B cell (primary cell): Measurements from ENCODE around the gene NEU2. TPM values are rescaled to one million over a fixed set of nuclear protein-coding genes. Genes with fewer than 3 reads are reported as not detected.
A peak's percentile ranks its signal among the peaks of the same experiment; 100 is the strongest.

ENCODE experiments used
- ATAC-seq: fragments of 200-7000 bp; cut with Tn5 transposase; one replicate; pipeline ENCODE4 v1.10.0; 2021; ENCODE audit warnings: low read depth, mild to moderate bottlenecking, moderate number of reproducible peaks, moderate library complexity
- CTCF ChIA-PET: fragments of 350-600 bp; sonication (Branson Sonifier 250); formaldehyde crosslinking; loops from one replicate; lab custom pipeline; 2021; ENCODE audit warnings: antibody characterized with exemption, inconsistent platforms; lab: Charles Lee
- POLR2A ChIA-PET: fragments of 350-600 bp; sonication (Branson Sonifier 250); formaldehyde crosslinking; loops from one replicate; lab custom pipeline; 2021; ENCODE audit warnings: antibody characterized with exemption; lab: Charles Lee
- DNase-seq: peaks from one replicate; pipeline ENCODE4 v3.0.0; 2013
- H2AFZ ChIP-seq: 2 replicates; pipeline ENCODE4 v1.6.1; 2012; ENCODE audit warnings: mild to moderate bottlenecking, low read depth, low read length; ENCODE audit not compliant: insufficient read depth, poor library complexity, severe bottlenecking
- H3K27ac ChIP-seq, 2 donors: 1 replicate in 1 of 2; 2 replicates in 1 of 2; pipeline ENCODE4 v1.5.1; 2012 to 2013; ENCODE audit warnings: low read length in 2 of 2, mild to moderate bottlenecking in 2 of 2, moderate library complexity in 1 of 2
- H3K27me3 ChIP-seq, 4 experiments: fragments of 200-600 bp in 1 of 4; sonication (generic) in 1 of 4; replicated peaks in 1 of 4; 1 replicate in 2 of 4; 2 replicates in 2 of 4; pipeline versions ENCODE4 v1.6.1 to v1.7.0; 2013 to 2016; ENCODE audit warnings: low read length in 3 of 4, mild to moderate bottlenecking in 2 of 4, mixed read lengths in 1 of 4, moderate library complexity in 1 of 4; ENCODE audit not compliant: insufficient read depth in 4 of 4, control insufficient read depth in 3 of 4; ENCODE audit errors: control extremely low read depth in 1 of 4
- H3K36me3 ChIP-seq, 2 experiments: replicated peaks in 1 of 2; 1 replicate in 1 of 2; 2 replicates in 1 of 2; pipeline versions ENCODE4 v1.6.1 to v1.7.1; 2013; ENCODE audit warnings: low read length in 1 of 2; ENCODE audit not compliant: insufficient read depth in 2 of 2, control insufficient read depth in 1 of 2; ENCODE audit errors: control extremely low read depth in 1 of 2, extremely low read depth in 1 of 2
- H3K4me1 ChIP-seq, 2 donors: fragments of 200-600 bp in 1 of 2; sonication (generic) in 1 of 2; 1 replicate in 1 of 2; 2 replicates in 1 of 2; pipeline versions ENCODE4 v1.5.1 to v1.6.1; 2013 to 2017; ENCODE audit warnings: low read length in 2 of 2; ENCODE audit not compliant: control insufficient read depth in 2 of 2, insufficient read depth in 2 of 2
- H3K4me2 ChIP-seq: replicated peaks from 2 replicates; pipeline ENCODE3; 2012; ENCODE audit warnings: mild to moderate bottlenecking, low read depth, low read length; ENCODE audit not compliant: poor library complexity, severe bottlenecking
- H3K4me3 ChIP-seq, 5 experiments: fragments of 200-600 bp in 1 of 5; sonication (generic) in 1 of 5; 1 replicate in 3 of 5; 2 replicates in 2 of 5; pipeline versions ENCODE4 v1.5.1 to v1.7.0; 2011 to 2016; ENCODE audit warnings: low read length in 4 of 5, mild to moderate bottlenecking in 4 of 5, low read depth in 2 of 5, control low read depth in 1 of 5, moderate library complexity in 1 of 5; ENCODE audit not compliant: insufficient read depth in 1 of 5; ENCODE audit errors: control extremely low read depth in 1 of 5, extremely low read depth in 1 of 5
- H3K79me2 ChIP-seq: fragments of 200-600 bp; sonication (generic); one replicate; pipeline ENCODE4 v1.6.0; 2016; ENCODE audit warnings: low read length; ENCODE audit not compliant: control insufficient read depth, insufficient read depth
- H3K9ac ChIP-seq: fragments of 200-600 bp; sonication (generic); 2 replicates; pipeline ENCODE4 v1.6.1; 2017; ENCODE audit warnings: mild to moderate bottlenecking, low read length, moderate library complexity
- H3K9me3 ChIP-seq, 3 donors: one replicate each; pipeline versions ENCODE4 v1.6.1 to v1.7.1; 2013; ENCODE audit warnings: low read length in 2 of 3; ENCODE audit not compliant: control insufficient read depth in 2 of 3, insufficient read depth in 1 of 3; ENCODE audit errors: control extremely low read depth in 1 of 3
- H4K20me1 ChIP-seq: 2 replicates; pipeline ENCODE4 v1.6.0; 2012; ENCODE audit warnings: mild to moderate bottlenecking, low read length; ENCODE audit not compliant: insufficient read depth, control insufficient read depth, poor library complexity, severe bottlenecking
- H3K27ac Mint-ChIP-seq: one replicate; pipeline ENCODE4 v1.8.0; 2021; ENCODE audit warnings: mixed read lengths
- H3K27me3 Mint-ChIP-seq: one replicate; pipeline ENCODE4 v1.8.0; 2021; ENCODE audit warnings: mixed read lengths
- H3K4me1 Mint-ChIP-seq: one replicate; pipeline ENCODE4 v1.8.0; 2021; ENCODE audit warnings: mixed read lengths
- H3K4me3 Mint-ChIP-seq: one replicate; pipeline ENCODE4 v1.8.0; 2021; ENCODE audit warnings: mixed read lengths
- H3K9me3 Mint-ChIP-seq: one replicate; pipeline ENCODE4 v1.8.0; 2022; ENCODE audit warnings: mixed read lengths; ENCODE audit not compliant: insufficient read depth
- EZH2 ChIP-seq: IDR thresholded peaks from 2 replicates; pipeline ENCODE4 v1.6.1; 2012; ENCODE audit warnings: borderline replicate concordance, low read depth, mild to moderate bottlenecking, moderate library complexity, low read length; ENCODE audit not compliant: insufficient read depth, poor library complexity, severe bottlenecking
- WGBS: methylation state at CpG from one replicate; pipeline ENCODE4 v1.1.5; 2013; ENCODE audit warnings: missing lambda C conversion rate; ENCODE audit not compliant: insufficient coverage; 5-methylcytosine and 5-hydroxymethylcytosine counted together
- intact Hi-C: fragments of 100-400 bp; cut with micrococcal nuclease; formaldehyde crosslinking; loops from one replicate; pipeline ENCODE4 v1.10.0; 2022
- polyA plus RNA-seq: library from polyadenylated mRNA; depleted of rRNA; stranded (reverse); fragments of >200 nt; gene quantifications from 2 replicates; pipeline ENCODE4 v1.2.3, GENCODE V29; 2012
- total RNA-seq, 2 donors: library from RNA; stranded (reverse); fragments of 120-200 nt in 1 of 2; gene quantifications; 1 replicate in 1 of 2; 2 replicates in 1 of 2; pipeline versions ENCODE4 v1.2.3 to v1.2.4, GENCODE V29; 2013 to 2022
- TF ChIP-seq, protein P1 (sequence below): fragments of 200-600 bp; IDR thresholded peaks from one replicate; pipeline ENCODE4 v1.8.0; 2022; ENCODE audit warnings: antibody characterized with exemption, mild to moderate bottlenecking

The NEU2 gene
- total and polyA plus RNA-seq, 2 donors (not counting 1 experiment from before 2014, with no cell fraction given): not detected

DNA sequence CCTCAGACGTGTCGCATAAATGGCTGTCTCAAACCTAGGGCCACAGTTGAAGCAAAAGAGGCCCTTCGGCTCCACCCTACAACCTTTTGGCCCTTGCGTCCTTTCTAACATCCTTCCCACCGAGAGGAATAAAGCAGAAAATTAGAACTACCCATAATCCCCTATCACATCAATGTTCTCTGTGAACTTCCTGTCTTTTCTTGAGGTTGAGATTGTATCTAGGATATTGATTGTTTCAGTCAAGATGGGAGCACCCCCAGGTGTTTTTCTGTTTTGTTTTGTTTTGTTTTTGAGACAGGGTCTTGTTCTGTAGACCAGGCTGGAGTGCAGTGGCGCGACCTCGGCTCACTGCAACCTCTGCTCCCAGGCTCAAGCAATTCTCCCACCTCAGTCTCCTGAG lies 51.3 kb downstream of the NEU2 start:
- H3K79me2 ChIP-seq: peaks cover 96% of the 10 kb centered on the region
- peaks cover 0 to 81% of the 10 kb centered on the region in 2 experiments for H3K36me3 ChIP-seq
- H2AFZ ChIP-seq: no peak overlapping the region
- DNase-seq (no peak), ATAC-seq (no peak)
- peaks cover 96% of the 10 kb centered on the region for H3K4me1 Mint-ChIP-seq
- no peaks in the 10 kb centered on the region for H3K27me3 Mint-ChIP-seq
- H3K27ac Mint-ChIP-seq: peak overlapping the region; percentile 94
- CTCF ChIA-PET: interaction anchor here (0.8 to 7.9 kb wide), 9 partner anchors 8 to 41 kb away, joined by 3 to 70 read pairs (median 11); partner anchors contain the start of gene INPP5D
- 76% methylated on average over 5 of the region's 8 CpGs for whole genome bisulfite sequencing
- H3K27me3 ChIP-seq: no peaks in the 10 kb centered on the region
- POLR2A ChIA-PET: interaction anchor here (2.1 to 8.4 kb wide), 6 partner anchors 8 to 41 kb away, joined by 6 to 112 read pairs (median 22); partner anchors contain the start of gene INPP5D
- H3K9me3 Mint-ChIP-seq: no peaks in the 10 kb centered on the region
- intact Hi-C loops: loop anchor here (1.0 to 5.0 kb wide), 2 partner anchors 8 to 39 kb away; no protein-coding TSS in a partner anchor
- peak overlapping the region; percentile 78 for H3K4me3 Mint-ChIP-seq
- H3K4me3 ChIP-seq: peak overlapping the region in 4 of 5 experiments; percentile 1 to 48 (median 10)
- H3K4me2 ChIP-seq: peak overlapping the region; percentile 72
- peak overlapping the region; percentile 38 for H3K9ac ChIP-seq
- no peaks in the 10 kb centered on the region for H3K9me3 ChIP-seq
- peaks cover 5% of the 10 kb centered on the region for H4K20me1 ChIP-seq
- peak overlapping the region; percentile 88 for H3K27ac ChIP-seq
- TF ChIP-seq, protein P1, sequence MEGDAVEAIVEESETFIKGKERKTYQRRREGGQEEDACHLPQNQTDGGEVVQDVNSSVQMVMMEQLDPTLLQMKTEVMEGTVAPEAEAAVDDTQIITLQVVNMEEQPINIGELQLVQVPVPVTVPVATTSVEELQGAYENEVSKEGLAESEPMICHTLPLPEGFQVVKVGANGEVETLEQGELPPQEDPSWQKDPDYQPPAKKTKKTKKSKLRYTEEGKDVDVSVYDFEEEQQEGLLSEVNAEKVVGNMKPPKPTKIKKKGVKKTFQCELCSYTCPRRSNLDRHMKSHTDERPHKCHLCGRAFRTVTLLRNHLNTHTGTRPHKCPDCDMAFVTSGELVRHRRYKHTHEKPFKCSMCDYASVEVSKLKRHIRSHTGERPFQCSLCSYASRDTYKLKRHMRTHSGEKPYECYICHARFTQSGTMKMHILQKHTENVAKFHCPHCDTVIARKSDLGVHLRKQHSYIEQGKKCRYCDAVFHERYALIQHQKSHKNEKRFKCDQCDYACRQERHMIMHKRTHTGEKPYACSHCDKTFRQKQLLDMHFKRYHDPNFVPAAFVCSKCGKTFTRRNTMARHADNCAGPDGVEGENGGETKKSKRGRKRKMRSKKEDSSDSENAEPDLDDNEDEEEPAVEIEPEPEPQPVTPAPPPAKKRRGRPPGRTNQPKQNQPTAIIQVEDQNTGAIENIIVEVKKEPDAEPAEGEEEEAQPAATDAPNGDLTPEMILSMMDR: no peak
- TF ChIP-seq EZH2: no peak
- peaks cover 96 to 100% of the 10 kb centered on the region in 2 donors for H3K4me1 ChIP-seq

DNA sequence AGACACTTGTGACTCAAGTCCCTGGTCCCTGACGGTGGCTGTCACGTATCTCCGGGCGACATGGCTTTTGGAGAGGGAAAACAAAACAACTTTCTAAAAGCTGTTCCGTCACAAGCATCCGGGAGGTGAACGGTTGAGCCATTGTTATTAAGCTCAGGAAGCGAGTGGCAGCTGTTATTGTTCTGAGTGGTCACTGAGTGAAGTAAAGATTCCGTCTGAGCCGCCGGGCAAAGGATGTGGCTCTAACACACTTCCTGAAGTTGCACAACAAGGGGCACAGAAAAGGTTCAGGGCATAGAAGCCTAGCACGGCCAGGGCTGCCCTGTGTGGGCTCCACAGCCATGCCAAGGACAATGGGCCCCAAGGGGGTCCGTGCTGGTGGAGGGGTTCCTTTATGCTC lies 52.0 kb downstream of the NEU2 start:
- ATAC-seq (peak; percentile 19), DNase-seq (peak; percentile 53)
- H3K36me3 ChIP-seq: peaks cover 0 to 81% of the 10 kb centered on the region in 2 experiments
- H2AFZ ChIP-seq: peak overlapping the region; percentile 32
- H3K27ac Mint-ChIP-seq: peak overlapping the region; percentile 94
- no peaks in the 10 kb centered on the region for H3K9me3 Mint-ChIP-seq
- H3K27ac ChIP-seq: peak overlapping the region; percentile 88
- H3K4me2 ChIP-seq: peak overlapping the region; percentile 72
- peak overlapping the region; percentile 78 for H3K4me3 Mint-ChIP-seq
- peaks cover 5% of the 10 kb centered on the region for H4K20me1 ChIP-seq
- peaks cover 96% of the 10 kb centered on the region for H3K79me2 ChIP-seq
- peak overlapping the region; percentile 38 for H3K9ac ChIP-seq
- H3K4me3 ChIP-seq: peak overlapping the region; percentile 2 to 48 (median 17)
- H3K9me3 ChIP-seq: no peaks in the 10 kb centered on the region
- TF ChIP-seq, protein P1: no peak
- no peak for TF ChIP-seq EZH2
- CTCF ChIA-PET: interaction anchor here (0.8 to 7.9 kb wide), 7 partner anchors 8 to 30 kb away, joined by 3 to 70 read pairs (median 11); partner anchors contain the start of gene INPP5D
- H3K27me3 Mint-ChIP-seq: no peaks in the 10 kb centered on the region
- H3K4me1 ChIP-seq: peaks cover 91 to 100% of the 10 kb centered on the region in 2 donors
- peaks cover 95% of the 10 kb centered on the region for H3K4me1 Mint-ChIP-seq
- H3K27me3 ChIP-seq: no peaks in the 10 kb centered on the region
- WGBS: 0% methylated on average over 13 of the region's 13 CpGs
- intact Hi-C loops: loop anchor here (1.0 to 5.0 kb wide), 2 partner anchors 9 to 38 kb away; no protein-coding TSS in a partner anchor
- POLR2A ChIA-PET: interaction anchor here (3.3 to 8.4 kb wide), 5 partner anchors 9 to 40 kb away, joined by 18 to 112 read pairs (median 25); partner anchors contain the start of gene INPP5D
